Right renal pelvis (tissue), 4 donors: ENCODE results near the gene ZNF277. TPM values are rescaled to one million over a fixed set of nuclear protein-coding genes. Genes with fewer than 3 reads are reported as not detected.

Experiments
- DNase-seq, 4 donors: peaks; one replicate each; pipeline ENCODE4 v3.0.0-alpha.2; 2013; ENCODE audit warnings: low read depth in 4 of 4, low spot score in 3 of 4, missing footprints in 1 of 4
- polyA plus RNA-seq, 4 donors: library from polyadenylated mRNA; unstranded; fragments of 120-200 nt; gene quantifications; one replicate each; pipeline ENCODE4 v1.2.1, GENCODE V29; 2013; ENCODE audit not compliant: insufficient read length in 4 of 4

The ZNF277 gene
- polyA plus RNA-seq, 4 donors, result 38.9 to 41.7 (median 41.0) TPM

DNA sequence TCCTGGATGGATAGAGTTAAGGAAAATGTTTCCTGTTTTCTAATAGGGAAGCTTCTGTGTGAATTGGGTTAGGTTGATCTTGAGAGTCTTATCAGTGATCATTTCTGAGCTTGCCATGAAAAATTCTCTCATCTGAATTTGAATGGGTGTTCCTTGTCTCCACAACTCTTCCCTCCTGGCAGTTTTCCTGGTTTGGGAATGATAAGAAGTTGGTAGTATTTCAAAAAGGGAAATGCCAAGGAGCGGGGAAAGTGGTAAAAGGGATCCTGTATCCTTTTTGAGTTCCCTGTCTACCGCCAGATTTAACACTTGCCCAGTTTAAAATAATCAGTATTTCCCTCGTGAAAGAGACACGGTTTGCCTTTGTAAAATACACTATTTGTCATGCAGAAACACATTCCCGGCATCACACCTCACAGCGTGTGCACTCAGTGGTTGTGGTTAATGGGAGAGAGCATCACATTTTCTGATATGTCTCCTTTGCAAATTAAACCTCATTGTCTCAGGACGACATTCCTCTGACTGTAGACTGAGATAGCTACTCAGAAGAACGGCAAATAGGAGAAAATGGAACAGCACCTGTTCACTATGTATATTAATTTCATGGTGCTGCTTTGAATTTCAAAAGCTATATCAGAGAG lies 130.6 kb downstream of the ZNF277 start:
- no peak for DNase-seq

DNA sequence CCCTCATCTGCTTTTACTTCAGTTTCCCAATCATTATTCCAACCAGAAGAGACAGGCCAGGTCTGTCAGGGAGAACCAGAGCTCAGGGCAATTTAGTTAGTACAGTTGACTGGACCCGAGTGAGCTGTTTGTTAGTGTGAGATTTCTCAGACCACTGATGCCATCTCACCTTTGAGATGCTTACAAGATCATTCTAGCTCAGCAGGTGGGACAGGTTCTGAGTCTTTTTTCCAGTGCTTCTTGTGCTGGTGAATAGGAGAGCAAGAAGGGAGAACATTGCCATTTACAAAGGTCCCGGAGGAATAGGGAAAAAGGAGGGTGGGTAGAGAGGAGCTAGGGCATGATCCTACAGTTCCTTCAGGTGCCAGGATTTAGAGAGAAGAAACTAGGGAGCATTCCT lies 131.4 kb downstream of the ZNF277 start:
- no peak for DNase-seq

DNA sequence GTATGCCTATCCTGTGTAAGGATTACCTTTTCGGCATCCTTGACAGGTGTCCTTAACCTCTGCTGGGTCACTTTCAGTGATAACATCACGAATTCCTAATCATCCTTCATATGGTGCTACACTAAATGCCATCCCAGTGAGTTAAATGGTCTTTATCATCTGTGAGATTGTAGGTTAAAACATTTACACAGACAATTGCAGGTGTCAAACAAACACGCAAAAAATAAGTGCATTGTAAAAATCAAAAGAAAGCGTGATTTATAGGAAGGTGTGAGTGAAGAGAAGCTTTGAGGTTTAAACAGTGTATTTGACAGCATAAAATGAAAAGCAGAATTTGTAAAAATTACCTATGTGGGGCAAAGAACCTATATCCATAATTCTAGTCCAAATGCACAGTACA lies 132.3 kb downstream of the ZNF277 start:
- no peak for DNase-seq

DNA sequence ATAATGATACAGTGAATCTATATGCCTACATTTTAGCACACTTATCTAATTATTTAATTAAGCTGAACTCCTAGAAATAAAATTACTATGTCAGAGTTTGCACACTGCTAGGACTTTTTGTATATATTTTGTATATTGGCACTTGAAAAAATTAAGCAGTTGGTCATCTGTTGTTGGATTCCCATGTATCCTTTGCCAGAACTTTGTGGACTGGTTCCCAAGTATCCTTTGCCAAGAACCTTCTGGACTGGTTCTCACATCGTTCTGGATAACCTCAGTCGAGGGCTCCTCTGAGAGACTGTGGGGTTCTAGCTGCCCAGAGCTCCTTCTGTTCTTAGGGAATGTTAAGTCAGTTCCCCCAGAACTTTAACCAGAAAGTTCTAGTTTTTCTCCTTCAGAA lies 135.0 kb downstream of the ZNF277 start:
- DNase-seq, result no peak

DNA sequence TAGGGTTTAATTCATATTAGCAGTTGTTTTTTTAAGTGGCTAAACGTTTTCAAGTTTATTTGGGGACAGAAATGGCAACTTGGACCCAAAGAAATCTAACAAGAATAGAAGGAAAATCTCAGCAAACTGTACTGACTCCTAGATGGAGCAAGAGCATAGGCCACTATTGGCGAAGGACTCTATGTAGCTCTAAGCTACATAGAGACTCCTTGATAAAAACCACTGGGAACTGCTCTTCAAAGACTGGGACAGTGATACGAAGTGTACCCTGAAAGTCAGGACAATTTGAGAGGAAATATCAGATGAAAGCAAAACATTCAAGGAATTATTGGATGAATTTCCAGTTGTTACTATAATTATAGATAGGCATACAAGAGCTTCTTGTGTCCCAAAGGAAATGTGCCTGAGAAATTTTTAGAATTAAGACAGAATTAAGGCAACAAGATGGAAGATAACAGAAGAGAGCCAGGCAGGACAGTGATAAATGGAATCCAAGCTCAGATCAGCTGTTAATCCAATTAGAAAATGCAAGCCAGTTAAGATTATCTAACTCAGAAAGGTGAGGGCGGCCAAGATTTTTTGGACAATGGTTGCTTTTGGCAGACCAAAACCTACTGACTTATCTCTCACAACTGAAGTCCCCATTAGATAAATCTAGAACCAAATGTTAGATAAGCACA lies 140.0 kb downstream of the ZNF277 start:
- DNase-seq, result no peak

DNA sequence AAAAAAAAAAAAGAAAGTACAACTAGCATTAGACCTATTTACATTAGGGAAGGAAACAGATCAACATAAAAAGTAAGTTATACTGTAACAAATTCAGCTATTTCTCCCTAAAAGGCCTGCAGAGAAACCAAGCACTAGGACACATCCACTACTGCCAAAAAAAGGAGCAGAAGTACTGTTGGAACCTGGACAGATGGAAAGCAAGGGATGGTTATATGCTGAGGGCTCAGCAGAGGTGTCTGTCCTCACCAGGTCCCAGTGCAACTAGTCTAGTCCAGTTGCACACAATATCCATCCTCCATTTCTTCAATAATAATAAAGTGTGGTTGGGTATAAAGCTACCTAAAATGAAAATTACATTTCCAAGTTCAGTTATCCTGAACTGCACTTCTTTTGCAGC lies 140.6 kb downstream of the ZNF277 start:
- no peak for DNase-seq

DNA sequence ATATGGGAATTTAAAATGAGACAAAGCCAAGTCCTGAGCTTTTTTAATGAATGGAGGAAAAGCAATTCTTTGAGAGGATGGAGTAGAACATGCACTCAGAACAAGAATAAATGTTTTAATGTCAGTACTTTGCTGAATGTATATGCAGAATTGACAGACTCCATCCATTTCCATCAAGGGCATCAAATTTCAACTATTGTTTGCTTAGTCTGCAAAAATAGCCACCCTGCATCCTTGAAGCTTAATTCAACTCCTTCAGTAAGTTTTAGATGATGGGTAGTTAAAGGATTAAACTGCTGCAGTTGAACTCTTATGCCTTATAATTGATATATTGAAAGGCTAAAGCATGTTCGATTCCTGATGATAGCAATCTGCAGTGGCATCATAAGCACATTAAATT lies 144.1 kb downstream of the ZNF277 start:
- no peak for DNase-seq

DNA sequence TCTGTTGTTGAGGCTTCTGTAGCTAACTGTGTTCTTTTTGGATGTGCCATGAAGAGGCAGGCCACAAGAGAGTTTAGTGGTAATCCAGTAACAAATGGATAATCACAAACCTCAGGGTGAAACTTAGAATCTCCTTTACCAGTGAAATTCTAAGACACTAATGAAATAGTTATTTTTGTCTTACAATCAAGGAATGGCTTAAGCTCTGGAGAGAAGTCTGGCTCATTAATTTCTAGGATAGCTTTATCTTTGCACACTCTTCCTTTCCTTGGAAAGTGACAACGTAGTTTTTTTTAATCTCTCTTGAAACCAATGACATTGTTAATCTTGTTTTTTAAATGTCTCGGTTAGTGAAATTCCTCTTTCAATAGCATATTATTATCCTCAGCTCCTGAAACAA lies 150.1 kb downstream of the ZNF277 start:
- no peak for DNase-seq

DNA sequence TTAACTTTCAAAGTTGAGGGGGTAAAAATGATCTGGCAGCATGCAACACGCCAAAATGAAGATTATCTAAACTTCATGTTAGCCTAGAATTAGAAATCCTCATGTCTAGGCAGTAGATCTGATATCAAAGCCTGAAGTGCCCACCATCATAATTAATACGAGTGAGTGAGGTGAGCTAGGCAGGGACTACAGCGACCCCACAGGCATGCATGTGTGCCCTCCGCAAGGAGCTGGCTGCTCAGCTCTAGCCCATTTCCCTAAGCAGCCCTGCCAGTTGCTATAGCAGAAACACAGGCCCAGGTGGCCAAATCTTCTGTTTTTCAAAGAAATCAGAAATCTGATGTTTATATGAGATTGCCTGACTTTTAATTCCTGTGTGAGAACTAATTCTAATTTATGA lies 150.6 kb downstream of the ZNF277 start:
- DNase-seq, result no peak

DNA sequence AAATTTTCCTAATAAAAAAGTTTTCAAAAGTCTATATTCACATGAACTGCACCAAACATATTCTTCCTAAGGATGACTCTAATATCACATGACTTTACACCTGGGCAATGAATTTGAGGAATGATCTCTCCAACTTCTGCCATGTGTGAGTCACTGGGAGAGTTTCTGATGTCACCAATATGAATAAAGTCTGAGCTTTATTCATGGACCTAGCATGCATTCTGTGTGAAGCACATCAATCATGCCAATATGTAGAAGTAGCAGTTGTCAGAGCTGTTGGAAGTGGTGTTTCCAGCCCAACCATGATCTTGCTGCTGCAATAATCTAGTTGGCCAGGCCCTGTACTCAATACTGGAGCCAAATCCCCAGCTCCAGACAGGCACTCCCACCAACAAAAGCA lies 152.0 kb downstream of the ZNF277 start:
- DNase-seq, result no peak

DNA sequence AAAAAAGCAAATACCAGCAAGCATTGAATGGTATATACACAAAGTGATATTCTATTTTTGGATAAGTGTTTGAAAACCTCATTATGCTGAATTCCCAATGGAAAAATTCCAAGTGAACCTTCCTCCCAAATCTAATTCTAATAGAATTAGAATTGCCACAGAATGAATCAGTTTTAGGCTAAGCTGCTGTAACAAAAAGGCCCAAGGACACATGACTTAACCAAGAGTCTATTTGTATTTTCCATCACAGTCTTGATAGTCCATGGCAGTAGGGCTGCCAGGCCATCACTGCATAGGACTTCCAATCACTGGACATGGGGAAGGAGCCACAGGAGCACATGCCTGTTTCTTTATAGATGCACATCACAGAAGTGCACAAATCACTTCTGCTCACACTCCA lies 152.6 kb downstream of the ZNF277 start:
- no peak for DNase-seq

DNA sequence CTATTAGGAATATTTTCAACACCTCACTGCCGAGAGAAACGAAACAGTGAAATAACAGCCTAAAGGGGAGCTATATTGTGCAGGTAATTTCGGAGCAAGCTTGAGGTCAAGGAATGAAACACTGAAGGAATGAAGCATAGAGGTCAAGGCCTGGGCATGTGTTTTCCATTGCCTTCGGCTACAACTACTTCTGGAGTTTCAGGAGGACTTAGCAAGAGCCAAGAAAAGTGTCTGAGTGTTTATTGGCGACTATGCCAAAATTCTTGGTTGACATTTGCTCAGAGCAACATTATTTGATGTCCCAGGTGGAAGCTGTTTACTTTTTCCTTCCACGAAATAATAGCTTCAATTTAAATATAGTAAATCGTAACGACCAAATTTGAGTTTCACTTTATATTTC lies 154.2 kb downstream of the ZNF277 start:
- DNase-seq, result no peak

DNA sequence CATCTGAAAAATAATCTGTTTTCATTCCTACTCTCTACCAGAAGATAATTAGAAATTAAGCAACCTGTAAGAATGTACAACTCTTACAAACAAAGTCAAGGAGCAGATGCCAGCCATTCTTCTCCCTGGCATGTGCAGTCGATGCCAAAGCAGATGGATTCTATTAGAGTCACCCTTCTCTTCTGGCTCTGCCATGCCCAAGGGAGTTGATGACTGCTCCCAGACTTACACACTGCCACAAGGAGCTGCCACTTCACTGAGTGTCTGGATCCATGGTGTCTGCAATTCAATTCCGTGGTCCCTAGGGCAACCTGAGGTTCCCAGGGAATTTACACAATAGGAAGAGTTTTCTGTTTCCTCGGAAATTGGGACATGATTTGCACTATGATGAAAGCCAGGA lies 154.7 kb downstream of the ZNF277 start:
- DNase-seq, result no peak

DNA sequence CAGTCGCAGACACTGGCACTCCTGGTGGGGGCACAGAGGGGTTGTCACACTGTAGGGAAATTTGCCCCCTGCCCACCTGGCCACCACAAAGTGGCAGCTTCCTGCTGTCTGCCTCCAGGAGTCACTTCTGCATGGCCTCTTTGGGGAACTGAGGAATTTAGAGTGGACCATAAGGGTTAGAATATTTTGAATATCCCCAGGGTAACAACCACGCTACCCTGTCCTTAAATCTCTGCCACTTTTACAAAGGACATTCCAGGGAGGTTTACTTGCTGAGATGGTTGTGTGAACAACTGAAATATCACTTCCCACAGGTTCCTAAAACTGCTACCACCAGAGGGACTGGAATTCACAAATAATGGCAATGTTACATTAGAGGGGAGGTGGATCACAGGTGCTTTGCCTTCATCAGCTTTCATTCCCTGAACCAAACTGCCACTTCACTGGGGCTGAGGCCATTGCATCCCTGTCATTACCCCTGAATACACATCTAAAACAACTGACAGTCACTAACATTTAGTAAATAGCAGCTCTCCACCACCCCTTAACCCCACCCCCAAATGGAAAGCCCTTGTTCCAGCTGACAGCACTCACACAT lies 155.7 kb downstream of the ZNF277 start:
- DNase-seq, result no peak

DNA sequence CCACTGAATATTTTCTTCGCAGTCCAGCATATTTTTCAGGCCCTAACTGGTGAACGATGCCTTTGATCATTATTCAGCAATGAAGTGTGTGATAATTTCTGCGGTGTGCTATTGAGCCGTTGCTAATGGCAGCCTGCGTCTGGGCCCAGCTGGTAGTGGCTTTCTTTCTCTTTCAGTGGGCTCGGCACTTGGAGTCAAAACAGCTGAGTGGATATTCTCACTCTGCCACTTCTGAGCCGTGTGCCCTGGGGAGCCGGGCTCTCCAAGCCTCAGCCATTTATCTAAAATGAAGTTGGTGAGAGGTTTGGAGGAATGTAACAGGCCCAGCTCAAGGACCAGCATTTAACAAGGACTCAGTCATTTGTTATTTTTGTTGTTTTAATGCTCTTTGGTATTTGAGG lies 156.2 kb downstream of the ZNF277 start:
- DNase-seq, result no peak

DNA sequence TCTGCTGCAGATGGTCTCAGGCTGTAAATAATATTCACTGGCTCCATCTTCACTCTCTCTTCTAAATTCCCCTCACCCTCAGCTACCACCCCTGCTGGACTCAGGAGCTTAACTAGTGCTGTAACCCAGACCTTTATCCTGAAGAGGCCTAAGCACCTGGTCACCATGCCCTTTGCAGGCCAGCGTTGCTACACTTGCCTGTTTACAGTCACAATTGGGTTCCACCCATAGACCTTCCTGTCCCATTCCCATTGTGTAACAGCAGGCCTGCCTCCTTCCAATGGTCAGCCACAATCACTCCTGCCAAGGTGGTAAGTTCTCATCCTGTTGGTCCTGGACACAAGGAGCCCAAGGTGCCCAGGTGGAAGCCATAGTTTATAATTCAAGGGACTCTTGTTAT lies 157.9 kb downstream of the ZNF277 start:
- no peak for DNase-seq

DNA sequence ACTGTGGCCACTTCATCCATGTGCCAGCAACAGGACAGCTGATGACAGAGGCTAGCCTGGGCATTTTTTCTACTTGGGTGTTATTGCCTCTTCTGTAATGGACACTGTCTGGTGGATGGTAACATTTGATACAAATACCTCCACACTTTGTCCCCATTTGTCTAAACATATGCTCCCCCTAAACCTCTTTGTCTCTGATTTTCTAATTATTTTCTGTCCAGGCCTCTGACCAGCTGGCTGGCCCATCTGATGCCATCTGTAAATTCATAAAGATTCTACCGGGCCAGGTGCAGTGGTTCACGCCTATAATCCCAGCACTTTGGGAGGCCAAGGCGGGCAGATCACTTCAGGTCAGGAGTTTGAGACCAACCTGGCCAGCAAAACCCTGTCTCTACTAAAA lies 159.1 kb downstream of the ZNF277 start:
- no peak for DNase-seq

DNA sequence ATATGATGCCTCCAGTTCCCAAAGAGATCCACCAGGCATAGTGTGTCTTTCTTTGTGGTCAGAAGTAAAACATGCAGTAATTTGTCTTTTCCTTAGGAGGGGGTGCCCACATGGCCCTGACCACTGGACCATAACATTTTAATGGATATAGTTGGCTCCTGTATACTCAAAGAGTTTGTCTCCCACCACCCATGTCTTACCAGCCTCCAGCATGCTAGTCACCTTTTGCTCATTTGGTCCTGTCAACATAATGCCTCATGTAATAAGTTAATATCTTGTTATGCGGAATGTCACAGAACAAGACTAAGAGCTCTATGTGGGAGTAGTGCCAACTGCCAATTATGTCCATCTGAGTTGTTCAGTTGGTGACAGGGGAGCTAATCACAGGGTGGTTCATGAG lies 160.4 kb downstream of the ZNF277 start:
- no peak for DNase-seq

DNA sequence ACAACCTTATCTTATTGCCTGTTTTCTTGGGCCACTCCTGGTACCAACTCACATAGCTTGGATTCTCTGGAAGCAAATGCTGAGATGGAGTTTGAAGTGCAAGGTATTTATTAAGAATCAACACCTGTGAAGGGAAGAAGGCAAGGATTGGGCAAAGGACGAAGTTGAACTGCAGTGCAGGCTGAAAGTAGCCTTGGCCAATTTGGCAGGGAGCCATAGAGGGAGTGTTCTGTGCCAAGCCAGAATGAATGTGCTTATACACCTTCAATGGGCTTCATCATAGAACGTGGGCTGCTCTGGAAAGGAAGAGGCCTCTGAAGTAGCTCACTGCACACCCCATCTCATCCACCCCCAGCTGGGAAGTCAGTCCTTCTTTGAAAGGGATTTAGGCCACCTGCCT lies 163.9 kb downstream of the ZNF277 start:
- no peak for DNase-seq

DNA sequence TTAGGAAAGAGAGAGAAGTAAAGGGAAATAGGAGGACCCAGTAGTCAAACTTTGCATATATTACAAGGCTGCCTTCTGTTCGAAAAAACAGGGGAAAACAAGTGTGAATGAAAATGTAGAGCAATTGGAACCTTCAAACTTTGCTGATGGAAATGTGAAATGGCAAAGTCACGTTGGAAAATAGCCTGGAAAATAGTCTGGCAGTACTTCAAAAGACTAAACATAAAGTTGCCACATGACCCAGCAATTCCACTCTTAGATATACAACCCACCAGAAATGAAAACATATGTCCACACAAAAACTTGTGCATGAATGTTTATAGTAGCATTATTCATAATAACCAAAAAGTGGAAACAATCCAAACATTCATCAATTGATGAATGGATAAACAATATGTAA lies 165.2 kb downstream of the ZNF277 start:
- no peak for DNase-seq

DNA sequence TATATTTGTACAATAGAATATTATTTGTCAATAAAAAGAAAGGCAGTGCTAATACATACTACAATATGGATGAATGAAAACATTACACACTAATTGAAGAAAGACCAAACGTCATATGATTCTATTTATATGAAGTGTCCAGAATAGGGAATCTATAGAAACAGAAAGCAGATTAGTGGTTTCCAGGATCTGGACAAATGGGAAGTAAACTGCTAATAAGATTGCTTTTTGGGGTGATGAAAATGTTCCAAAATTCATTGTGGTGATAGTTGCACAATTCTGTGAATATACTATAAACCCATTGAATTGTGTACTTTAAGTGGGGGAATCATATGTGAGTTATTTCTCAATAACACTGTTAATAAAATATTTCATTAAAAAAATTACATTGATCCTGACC lies 165.6 kb downstream of the ZNF277 start:
- DNase-seq, result no peak

DNA sequence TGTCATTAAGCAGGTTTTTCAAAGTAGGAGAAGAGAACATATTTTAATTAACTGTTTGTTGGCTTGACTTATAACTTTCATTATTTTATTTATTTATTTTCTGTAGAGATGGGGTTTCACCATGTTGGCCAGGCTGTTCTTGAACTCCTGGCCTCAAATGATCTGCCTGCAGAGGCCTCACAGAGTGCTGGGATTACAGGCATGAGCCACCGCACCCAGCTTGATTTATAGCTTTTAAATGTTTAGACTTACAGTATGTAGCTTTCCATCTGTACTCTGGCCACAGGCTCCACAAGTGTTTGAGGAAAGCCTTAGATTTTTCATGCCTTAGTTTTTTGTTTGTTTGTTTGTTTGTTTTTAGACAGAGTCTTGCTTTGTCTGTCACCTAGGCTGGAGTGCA lies 171.1 kb downstream of the ZNF277 start:
- no peak for DNase-seq
